Kidney (tissue), 14 donors: ENCODE results near the gene BTF3. TPM values are rescaled to one million over a fixed set of nuclear protein-coding genes. Genes with fewer than 3 reads are reported as not detected.
A peak's percentile ranks its signal among the peaks of the same experiment; 100 is the strongest.
"Not testable (repeated sequence)": the region's sequence is repeated elsewhere in the genome, so short reads cannot be mapped to it uniquely, and the experiment has no call there.

Experiments used
- DNase-seq, 5 donors: peaks; one replicate each; pipeline ENCODE4 v3.0.0-alpha.2; 2013 to 2020
- FAIRE-seq: peaks from 2 replicates; lab custom pipeline; 2012; peaks lifted over from hg19 to GRCh38; lab: Jason Lieb, UNC
- H3K27ac ChIP-seq, 2 donors: one replicate each; pipeline ENCODE4 v1.7.0; 2013; ENCODE audit warnings: low read depth in 2 of 2, low read length in 2 of 2, inconsistent platforms in 1 of 2
- H3K27me3 ChIP-seq: one replicate; pipeline ENCODE4 v1.7.1; 2013; ENCODE audit warnings: low read length, inconsistent platforms; ENCODE audit not compliant: control insufficient read depth, insufficient read depth
- H3K36me3 ChIP-seq, 3 donors: one replicate each; pipeline versions ENCODE4 v1.7.0 to v1.7.1; 2013; ENCODE audit warnings: low read length in 3 of 3, control low read depth in 1 of 3, inconsistent platforms in 1 of 3; ENCODE audit not compliant: insufficient read depth in 3 of 3, control insufficient read depth in 2 of 3
- H3K4me1 ChIP-seq, 3 donors: one replicate each; pipeline versions ENCODE4 v1.7.0 to v1.7.1; 2013; ENCODE audit warnings: low read length in 3 of 3, inconsistent platforms in 1 of 3, low read depth in 1 of 3; ENCODE audit not compliant: control insufficient read depth in 2 of 3, insufficient read depth in 2 of 3
- H3K4me3 ChIP-seq, 3 donors: one replicate each; pipeline versions ENCODE4 v1.7.0 to v1.8.1; 2013; ENCODE audit warnings: low read length in 3 of 3, control low read depth in 1 of 3, inconsistent platforms in 1 of 3
- H3K9ac ChIP-seq, 3 donors: one replicate each; pipeline versions ENCODE4 v1.7.0 to v1.7.1; 2013; ENCODE audit warnings: low read length in 3 of 3, control low read depth in 1 of 3, inconsistent platforms in 1 of 3
- H3K9me3 ChIP-seq, 3 donors: one replicate each; pipeline versions ENCODE4 v1.7.0 to v1.7.1; 2013; ENCODE audit warnings: low read length in 3 of 3, control low read depth in 1 of 3, inconsistent platforms in 1 of 3; ENCODE audit not compliant: control insufficient read depth in 2 of 3, insufficient read depth in 1 of 3
- intact Hi-C: fragments of 100-400 bp; cut with DNase I; formaldehyde crosslinking; loops from one replicate; pipeline ENCODE4 v1.11.1; 2022
- polyA plus RNA-seq: library from polyadenylated mRNA; stranded (reverse); fragments of 350-450 nt; fragmentation: Illumina TruSeq; extraction: RNeasy Lipid Tissue Mini Kit (QIAGEN cat#74804); gene quantifications from one replicate; pipeline ENCODE4 v1.2.3, GENCODE V29; 2014; ENCODE audit warnings: low read depth, low replicate concordance; ENCODE audit not compliant: insufficient read depth
- total RNA-seq: library from RNA; stranded (reverse); fragmentation: NEBNext Ultra II Directional; extraction: Animal tissue kit (Norgen Biotek cat#: 25700); gene quantifications from one replicate; pipeline ENCODE4 v1.2.1, GENCODE V29; 2021
- TF ChIP-seq, protein P1 (sequence below): IDR thresholded peaks from 3 replicates; pipeline ENCODE4 v1.5.1; 2012; ENCODE audit warnings: mild to moderate bottlenecking, moderate library complexity, borderline replicate concordance; ENCODE audit not compliant: insufficient read depth; ENCODE audit errors: extremely low read depth
- donor health status: control.
- donor health status: control.
- donor health status: control.
- donor health status: control.
- donor health status: control.
- donor health status: DM: yes; HTN: yes; CAD: no.
- donor health status: Normal renal cell carcinoma (clear cell type).

Gene BTF3
- total and polyA plus RNA-seq, 2 donors from 2014 or later = 446 to 526 TPM

DNA sequence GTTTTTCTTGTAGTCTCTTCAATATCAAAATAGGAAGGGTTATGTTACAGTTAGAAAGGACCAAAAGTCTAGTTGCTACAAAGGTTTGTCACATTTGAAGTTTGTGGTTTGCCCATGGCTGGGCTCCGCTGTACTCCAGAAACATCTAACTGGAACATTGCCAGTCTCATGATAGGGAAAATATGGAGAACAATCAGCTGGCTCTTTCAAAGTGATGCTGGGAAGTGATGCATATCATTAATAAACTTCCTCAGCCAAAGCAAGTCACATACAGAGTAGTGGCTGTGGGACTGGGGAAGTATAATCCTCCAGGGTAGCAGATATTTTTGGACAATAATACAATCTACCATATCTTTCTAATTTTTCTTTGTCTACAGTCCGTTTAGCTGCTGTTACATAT, 8.8 kb downstream of the BTF3 start:
- no peak for FAIRE-seq
- peaks cover 14 to 33% (median 29%) of the 10 kb centered on the region in 3 donors for H3K36me3 ChIP-seq
- no peak overlapping the region for H3K9ac ChIP-seq
- H3K4me3 ChIP-seq = no peak overlapping the region
- H3K27me3 ChIP-seq = no peaks in the 10 kb centered on the region
- DNase-seq = peak in 1 of 5 donors; percentile 33
- no peaks in the 10 kb centered on the region for H3K4me1 ChIP-seq
- TF ChIP-seq, protein P1, sequence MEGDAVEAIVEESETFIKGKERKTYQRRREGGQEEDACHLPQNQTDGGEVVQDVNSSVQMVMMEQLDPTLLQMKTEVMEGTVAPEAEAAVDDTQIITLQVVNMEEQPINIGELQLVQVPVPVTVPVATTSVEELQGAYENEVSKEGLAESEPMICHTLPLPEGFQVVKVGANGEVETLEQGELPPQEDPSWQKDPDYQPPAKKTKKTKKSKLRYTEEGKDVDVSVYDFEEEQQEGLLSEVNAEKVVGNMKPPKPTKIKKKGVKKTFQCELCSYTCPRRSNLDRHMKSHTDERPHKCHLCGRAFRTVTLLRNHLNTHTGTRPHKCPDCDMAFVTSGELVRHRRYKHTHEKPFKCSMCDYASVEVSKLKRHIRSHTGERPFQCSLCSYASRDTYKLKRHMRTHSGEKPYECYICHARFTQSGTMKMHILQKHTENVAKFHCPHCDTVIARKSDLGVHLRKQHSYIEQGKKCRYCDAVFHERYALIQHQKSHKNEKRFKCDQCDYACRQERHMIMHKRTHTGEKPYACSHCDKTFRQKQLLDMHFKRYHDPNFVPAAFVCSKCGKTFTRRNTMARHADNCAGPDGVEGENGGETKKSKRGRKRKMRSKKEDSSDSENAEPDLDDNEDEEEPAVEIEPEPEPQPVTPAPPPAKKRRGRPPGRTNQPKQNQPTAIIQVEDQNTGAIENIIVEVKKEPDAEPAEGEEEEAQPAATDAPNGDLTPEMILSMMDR = no peak
- intact Hi-C loops = no loop called here
- H3K9me3 ChIP-seq = no peaks in the 10 kb centered on the region
- no peak overlapping the region for H3K27ac ChIP-seq

DNA sequence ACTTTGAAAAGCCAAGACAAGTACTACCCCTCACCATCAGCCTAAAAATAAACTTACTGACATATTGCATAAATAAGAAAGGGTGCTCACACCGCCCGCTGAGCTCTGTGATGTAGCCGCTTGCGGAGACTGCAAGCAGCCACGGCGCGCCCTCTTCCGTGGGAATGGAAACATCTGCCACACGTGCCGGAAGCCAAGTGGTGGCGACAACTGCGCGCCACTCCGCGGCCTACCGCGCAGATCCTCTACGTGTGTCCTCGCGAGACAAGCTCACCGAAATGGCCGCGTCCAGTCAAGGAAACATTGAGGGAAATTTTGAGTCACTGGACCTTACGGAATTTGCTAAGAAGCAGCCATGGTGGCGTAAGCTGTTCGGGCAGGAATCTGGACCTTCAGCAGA, 10.3 kb downstream of the BTF3 start:
- H3K9ac ChIP-seq, FAIRE-seq, intact Hi-C loops, H3K4me3 ChIP-seq, H3K9me3 ChIP-seq, H3K27ac ChIP-seq, H3K4me1 ChIP-seq, H3K27me3 ChIP-seq, DNase-seq: not testable (repeated sequence)
- H3K36me3 ChIP-seq = peaks cover 11 to 20% (median 18%) of the 10 kb centered on the region in 3 donors

DNA sequence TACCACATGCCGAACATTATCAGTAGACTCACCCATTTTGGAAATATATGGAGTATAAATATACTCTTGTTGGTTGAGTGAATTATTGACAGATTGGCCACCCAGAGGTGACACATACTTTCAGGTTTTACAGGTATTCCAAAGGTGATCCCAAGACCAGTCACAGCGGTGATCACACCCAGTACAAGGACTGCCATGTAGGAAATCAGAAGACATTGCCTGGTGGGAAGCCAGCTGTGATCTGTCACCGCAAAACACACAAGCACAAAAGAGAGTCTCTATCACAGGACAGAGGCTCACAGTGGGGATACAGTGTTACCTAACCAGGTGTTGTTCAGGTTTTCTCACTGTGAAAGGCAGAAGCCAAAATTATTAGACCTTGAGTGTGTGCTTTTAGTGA, 15.8 kb downstream of the BTF3 start:
- FAIRE-seq = no peak

DNA sequence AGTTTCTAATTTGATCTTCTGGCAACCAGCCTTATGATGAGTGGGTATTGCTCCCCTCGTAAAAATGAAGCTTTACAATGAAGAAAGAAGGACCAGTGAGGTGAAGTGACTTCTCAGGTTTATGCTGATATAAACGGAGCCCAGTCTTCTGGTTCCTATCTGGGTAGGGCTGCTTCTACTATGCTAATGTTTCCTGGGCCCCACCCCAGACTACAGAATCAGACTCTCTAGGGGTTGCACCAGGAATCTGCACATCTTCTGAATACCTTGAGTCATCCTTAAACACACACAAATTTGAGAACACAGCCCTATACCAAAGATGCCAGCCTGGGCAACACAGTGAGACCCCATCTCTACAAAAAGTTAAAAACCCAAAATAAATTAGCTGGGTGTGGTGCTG, 16.2 kb downstream of the BTF3 start:
- Histone ChIP-seq H3K27ac (no peak overlapping the region), H3K4me1 (no peaks in the 10 kb centered on the region), H3K4me3 (no peak overlapping the region), H3K9me3 (no peaks in the 10 kb centered on the region), H3K27me3 (no peaks in the 10 kb centered on the region), H3K36me3 (no peaks in the 10 kb centered on the region), H3K9ac (no peak overlapping the region)
- intact Hi-C loops = no loop called here
- no peak for FAIRE-seq
- DNase-seq = no peak
- TF ChIP-seq, protein P1 = no peak

More for the DNA sequence above, 15.8 kb downstream of the BTF3 start:
- Histone ChIP-seq H3K9me3 (no peaks in the 10 kb centered on the region), H3K27ac (no peak overlapping the region), H3K27me3 (no peaks in the 10 kb centered on the region), H3K4me1 (no peaks in the 10 kb centered on the region), H3K9ac (no peak overlapping the region), H3K36me3 (no peaks in the 10 kb centered on the region), H3K4me3 (no peak overlapping the region)
- intact Hi-C loops = no loop called here
- TF ChIP-seq, protein P1 = no peak
- no peak for DNase-seq
